Ishikawa (cell line): Measurements from ENCODE around the gene TUT1.
A peak's percentile ranks its signal among the peaks of the same experiment; 100 is the strongest.

Experiments used
- CEBPB ChIP-seq: IDR thresholded peaks from 2 replicates; pipeline ENCODE4 v1.6.1; 2012
- CREB1 ChIP-seq: IDR thresholded peaks from 2 replicates; pipeline ENCODE4 v1.6.1; 2012; ENCODE audit warnings: low read depth
- EGR1 ChIP-seq: IDR thresholded peaks from 2 replicates; pipeline ENCODE4 v1.6.1; 2012
- EP300 ChIP-seq: IDR thresholded peaks from 2 replicates; pipeline ENCODE4 v1.6.1; 2012; ENCODE audit warnings: borderline replicate concordance
- FOXM1 ChIP-seq: IDR thresholded peaks from 2 replicates; pipeline ENCODE4 v1.6.1; 2012; ENCODE audit warnings: low read depth, borderline replicate concordance
- MAX ChIP-seq: IDR thresholded peaks from 2 replicates; pipeline ENCODE4 v1.6.1; 2012
- NFIC ChIP-seq: IDR thresholded peaks from 2 replicates; pipeline ENCODE4 v1.6.1; 2012
- RAD21 ChIP-seq: IDR thresholded peaks from 2 replicates; pipeline ENCODE4 v1.6.1; 2012; ENCODE audit warnings: low read depth
- REST ChIP-seq: IDR thresholded peaks from 2 replicates; pipeline ENCODE4 v1.6.1; 2012; ENCODE audit warnings: low read depth, mild to moderate bottlenecking
- TAF1 ChIP-seq: IDR thresholded peaks from 2 replicates; pipeline ENCODE4 v1.6.1; 2012; ENCODE audit warnings: low read depth, mild to moderate bottlenecking
- TCF12 ChIP-seq: IDR thresholded peaks from 2 replicates; pipeline ENCODE4 v1.6.1; 2012; ENCODE audit warnings: low read depth
- TEAD4 ChIP-seq: IDR thresholded peaks from 2 replicates; pipeline ENCODE4 v1.6.1; 2012
- USF1 ChIP-seq: IDR thresholded peaks from 2 replicates; pipeline ENCODE4 v1.6.1; 2012
- YY1 ChIP-seq: IDR thresholded peaks from 2 replicates; pipeline ENCODE4 v1.6.1; 2012; ENCODE audit warnings: low read depth
- ZBTB7A ChIP-seq: IDR thresholded peaks from 2 replicates; pipeline ENCODE4 v1.6.1; 2012; ENCODE audit warnings: low read depth

TUT1 gene

GRCh38 chr11:62621567-62622470 lies 30.5 kb upstream of the TUT1 start, which contains the start of gene B3GAT3:
Gene B3GAT3 (minus strand): TSS chr11:62621986. CDS start chr11:62621947, 39 bp downstream.
- peak; percentile 82 for TF ChIP-seq USF1
- peak; percentile 53; the same call in 1 of the 2 replicates for TF ChIP-seq TAF1
- TF ChIP-seq EP300, result no peak
- TF ChIP-seq REST, result no peak
- peak; percentile 57; the same call in 1 of the 2 replicates for TF ChIP-seq NFIC
- TF ChIP-seq RAD21, result no peak
- TF ChIP-seq EGR1, result no peak
- no peak; the same call in 1 of the 2 replicates for TF ChIP-seq YY1
- peak; percentile 66; the same call in 1 of the 2 replicates for TF ChIP-seq CREB1
- no peak for TF ChIP-seq ZBTB7A
- no peak for TF ChIP-seq TEAD4
- no peak for TF ChIP-seq FOXM1
- TF ChIP-seq TCF12, result peak; percentile 65
- peak; percentile 99 for TF ChIP-seq MAX
- TF ChIP-seq CEBPB, result peak; percentile 86

- TF ChIP-seq CEBPB (no peak), EGR1 (no peak), NFIC (no peak), MAX (no peak), RAD21 (no peak), TAF1 (no peak)
Measured at GRCh38 chr11:62621027-62621566, 29.8 kb upstream of the TUT1 start.

- TF ChIP-seq TAF1 (no peak), FOXM1 (no peak), TEAD4 (no peak), REST (no peak), YY1 (no peak), CREB1 (no peak), EGR1 (no peak), TCF12 (no peak), MAX (no peak), CEBPB (no peak), RAD21 (no peak), USF1 (no peak), NFIC (no peak), ZBTB7A (no peak)
Measured at GRCh38 chr11:62615521-62615920, 24.2 kb upstream of the TUT1 start.

- TF ChIP-seq MAX, result peak; percentile 79
- no peak for TF ChIP-seq USF1
Measured at GRCh38 chr11:62614275-62614674, 23.0 kb upstream of the TUT1 start.

GRCh38 chr11:62613291-62613778 lies 22.0 kb upstream of the TUT1 start:
- TF ChIP-seq CREB1 (no peak), FOXM1 (no peak), RAD21 (no peak), CEBPB (no peak), YY1 (no peak), TEAD4 (no peak), TAF1 (no peak), EP300 (no peak), REST (no peak), ZBTB7A (no peak), MAX (no peak), NFIC (no peak), USF1 (no peak), EGR1 (no peak), TCF12 (no peak)
